Mesothelial cell of epicardium (in vitro differentiated cells): ENCODE results near the gene MRPL46. TPM values are rescaled to one million over a fixed set of nuclear protein-coding genes. Genes with fewer than 3 reads are reported as not detected.
A peak's percentile ranks its signal among the peaks of the same experiment; 100 is the strongest.

Experiments
- DNase-seq, 2 experiments: peaks; one replicate each; pipeline ENCODE4 v3.0.0; 2021; ENCODE audit warnings: low spot score in 2 of 2; ENCODE audit not compliant: unreplicated experiment in 2 of 2
- H3K27ac Mint-ChIP-seq: 2 replicates; pipeline ENCODE4 v1.8.0; 2021; ENCODE audit warnings: mixed read lengths
- H3K27me3 Mint-ChIP-seq: 2 replicates; pipeline ENCODE4 v1.8.0; 2021; ENCODE audit warnings: low read depth, mixed read lengths
- H3K36me3 Mint-ChIP-seq: 2 replicates; pipeline ENCODE4 v1.8.0; 2021; ENCODE audit warnings: mixed read lengths
- H3K4me1 Mint-ChIP-seq: 2 replicates; pipeline ENCODE4 v1.8.0; 2021; ENCODE audit warnings: mixed read lengths
- H3K4me3 Mint-ChIP-seq: 2 replicates; pipeline ENCODE4 v1.8.0; 2021; ENCODE audit warnings: mild to moderate bottlenecking, moderate library complexity, mixed read lengths
- H3K9me3 Mint-ChIP-seq: 2 replicates; pipeline ENCODE4 v1.8.0; 2021; ENCODE audit warnings: mixed read lengths
- total RNA-seq: library from RNA; stranded (reverse); gene quantifications from 3 replicates; pipeline ENCODE4 v1.2.1, GENCODE V29; 2021
- TF ChIP-seq, protein P1 (sequence below): fragments of 200-600 bp; sonication (generic); IDR thresholded peaks from one replicate; pipeline ENCODE4 v1.5.0; 2021; ENCODE audit warnings: antibody characterized with exemption; ENCODE audit not compliant: unreplicated experiment

The MRPL46 gene
- total RNA-seq = 18.6 to 19.2 TPM (median 18.9 TPM) in 3 replicates

DNA sequence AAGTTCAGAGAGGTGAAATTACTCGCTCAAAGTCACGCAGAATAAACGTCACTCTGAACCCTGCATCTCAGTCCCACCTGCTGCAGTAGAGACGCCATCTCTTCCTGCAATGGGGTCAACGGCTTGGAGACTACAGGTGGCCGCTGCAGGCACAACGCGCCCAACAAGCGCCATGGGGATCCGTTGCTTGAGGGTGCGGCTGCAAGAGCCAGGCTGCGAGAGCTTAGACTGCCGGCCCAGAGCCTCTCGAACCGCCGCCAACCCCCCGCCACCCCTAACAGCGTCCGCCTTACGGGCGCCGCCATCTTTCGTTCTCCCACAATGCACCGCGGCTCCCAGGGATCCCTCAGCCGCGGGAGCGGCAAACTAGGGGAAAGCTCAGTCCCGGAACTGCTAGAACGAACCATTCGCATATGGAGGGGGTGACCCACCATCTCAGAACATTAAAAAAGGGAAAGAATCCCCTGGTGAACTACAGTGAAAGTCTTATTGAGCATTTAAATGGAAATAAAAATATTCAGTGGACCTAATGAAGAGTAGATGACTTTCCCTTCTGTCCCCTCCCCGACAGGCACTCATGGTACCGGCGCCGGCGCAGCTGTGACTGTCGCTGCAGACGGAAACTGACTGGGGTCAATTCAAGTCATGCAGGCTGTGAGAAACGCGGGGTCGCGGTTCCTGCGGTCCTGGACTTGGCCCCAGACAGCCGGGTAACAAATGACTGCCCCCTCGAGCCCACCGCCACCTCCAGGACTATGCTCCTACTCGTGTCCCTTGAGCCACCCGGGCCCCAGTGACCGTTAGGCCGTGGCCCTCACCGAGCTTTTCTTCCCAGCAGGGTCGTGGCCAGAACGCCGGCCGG, at the start of gene MRPL46, which contains the start of gene MRPS11:
MRPL46 (minus strand) TSS at position 316 of the 862 bp plus-strand sequence; CDS start at position 305, 11 bp downstream.
MRPS11 (plus strand) TSS at position 636 of the 862 bp plus-strand sequence; CDS start at position 646, 10 bp downstream.
- TF ChIP-seq, protein P1, sequence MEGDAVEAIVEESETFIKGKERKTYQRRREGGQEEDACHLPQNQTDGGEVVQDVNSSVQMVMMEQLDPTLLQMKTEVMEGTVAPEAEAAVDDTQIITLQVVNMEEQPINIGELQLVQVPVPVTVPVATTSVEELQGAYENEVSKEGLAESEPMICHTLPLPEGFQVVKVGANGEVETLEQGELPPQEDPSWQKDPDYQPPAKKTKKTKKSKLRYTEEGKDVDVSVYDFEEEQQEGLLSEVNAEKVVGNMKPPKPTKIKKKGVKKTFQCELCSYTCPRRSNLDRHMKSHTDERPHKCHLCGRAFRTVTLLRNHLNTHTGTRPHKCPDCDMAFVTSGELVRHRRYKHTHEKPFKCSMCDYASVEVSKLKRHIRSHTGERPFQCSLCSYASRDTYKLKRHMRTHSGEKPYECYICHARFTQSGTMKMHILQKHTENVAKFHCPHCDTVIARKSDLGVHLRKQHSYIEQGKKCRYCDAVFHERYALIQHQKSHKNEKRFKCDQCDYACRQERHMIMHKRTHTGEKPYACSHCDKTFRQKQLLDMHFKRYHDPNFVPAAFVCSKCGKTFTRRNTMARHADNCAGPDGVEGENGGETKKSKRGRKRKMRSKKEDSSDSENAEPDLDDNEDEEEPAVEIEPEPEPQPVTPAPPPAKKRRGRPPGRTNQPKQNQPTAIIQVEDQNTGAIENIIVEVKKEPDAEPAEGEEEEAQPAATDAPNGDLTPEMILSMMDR = no peak
- H3K4me3 Mint-ChIP-seq = peak within 1 kb of the TSS; percentile 95
- peaks cover 17% of the 10 kb centered on the region for H3K4me1 Mint-ChIP-seq
- H3K36me3 Mint-ChIP-seq = peaks cover 10% of the 10 kb centered on the region
- no peaks in the 10 kb centered on the region for H3K27me3 Mint-ChIP-seq
- H3K27ac Mint-ChIP-seq = peak within 1 kb of the TSS; percentile 97
- H3K9me3 Mint-ChIP-seq = no peaks in the 10 kb centered on the region
- peak; percentile 82 to 90 for DNase-seq

DNA sequence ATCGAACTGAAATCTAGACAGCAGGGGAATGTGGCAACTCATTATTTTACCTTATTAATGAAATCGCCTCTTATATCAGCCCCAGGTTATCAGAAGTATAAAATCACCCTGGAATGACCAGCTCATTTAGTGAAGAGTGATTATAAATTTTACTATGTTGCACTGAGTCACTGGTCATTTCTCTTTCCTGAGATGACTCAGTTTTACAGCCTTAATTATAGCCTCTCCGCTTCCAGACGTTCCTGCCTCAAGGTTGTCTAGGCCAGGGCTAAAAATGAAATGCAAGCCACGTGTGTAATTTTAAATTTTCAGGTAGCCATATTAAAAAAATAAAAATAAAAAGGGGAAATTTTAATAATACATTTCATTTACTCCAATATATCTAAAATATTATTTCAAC, 46.0 kb upstream of the MRPL46 start:
- H3K36me3 Mint-ChIP-seq = peaks cover 34% of the 10 kb centered on the region
- H3K27me3 Mint-ChIP-seq = no peaks in the 10 kb centered on the region
- DNase-seq = no peak
- TF ChIP-seq, protein P1 = no peak
- H3K27ac Mint-ChIP-seq = no peak overlapping the region
- H3K4me1 Mint-ChIP-seq = no peaks in the 10 kb centered on the region
- no peak overlapping the region for H3K4me3 Mint-ChIP-seq
- H3K9me3 Mint-ChIP-seq = no peaks in the 10 kb centered on the region

DNA sequence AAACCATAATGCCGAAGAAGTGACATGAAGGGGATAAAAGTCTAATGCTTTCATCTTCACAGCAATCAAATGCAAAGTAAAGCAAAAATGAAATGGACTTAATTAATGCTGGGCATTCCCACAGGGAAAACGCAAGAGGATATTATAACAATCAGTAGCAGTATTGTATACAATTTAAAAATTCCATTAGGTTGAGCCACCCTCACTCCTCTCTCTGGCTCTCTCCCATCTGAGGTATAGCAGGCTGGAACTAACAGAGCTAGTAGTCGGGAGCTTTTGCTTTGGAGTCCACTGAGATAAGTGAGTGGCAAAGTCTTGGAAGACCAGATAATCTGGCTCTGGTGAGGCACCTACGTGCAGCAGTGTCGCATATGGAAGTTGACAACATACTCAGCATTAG, 45.4 kb upstream of the MRPL46 start:
- no peaks in the 10 kb centered on the region for H3K9me3 Mint-ChIP-seq
- H3K36me3 Mint-ChIP-seq = peaks cover 35% of the 10 kb centered on the region
- no peak for DNase-seq
- no peaks in the 10 kb centered on the region for H3K4me1 Mint-ChIP-seq
- H3K27ac Mint-ChIP-seq = no peak overlapping the region
- TF ChIP-seq, protein P1 = no peak
- no peaks in the 10 kb centered on the region for H3K27me3 Mint-ChIP-seq
- H3K4me3 Mint-ChIP-seq = no peak overlapping the region

DNA sequence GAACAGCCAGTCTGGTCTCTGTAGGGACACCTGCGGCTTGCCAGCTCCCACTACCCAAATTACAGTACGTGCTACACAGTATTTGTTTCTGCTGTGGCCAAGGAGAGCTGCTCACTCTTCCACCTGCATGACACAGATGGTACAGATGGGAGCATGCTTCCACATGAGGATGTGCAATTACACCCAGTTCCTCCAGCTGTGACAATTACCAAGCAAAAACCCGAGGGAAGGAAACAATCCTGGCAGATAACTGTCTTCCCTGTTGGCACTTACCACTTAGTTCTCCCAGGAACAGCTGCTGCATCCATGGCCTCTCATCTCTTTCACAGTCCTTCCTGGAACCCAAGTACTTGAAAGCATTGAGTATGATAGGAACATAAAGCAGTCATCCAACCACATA, 44.9 kb upstream of the MRPL46 start:
- H3K27me3 Mint-ChIP-seq = no peaks in the 10 kb centered on the region
- no peak overlapping the region for H3K4me3 Mint-ChIP-seq
- H3K36me3 Mint-ChIP-seq = peaks cover 38% of the 10 kb centered on the region

DNA sequence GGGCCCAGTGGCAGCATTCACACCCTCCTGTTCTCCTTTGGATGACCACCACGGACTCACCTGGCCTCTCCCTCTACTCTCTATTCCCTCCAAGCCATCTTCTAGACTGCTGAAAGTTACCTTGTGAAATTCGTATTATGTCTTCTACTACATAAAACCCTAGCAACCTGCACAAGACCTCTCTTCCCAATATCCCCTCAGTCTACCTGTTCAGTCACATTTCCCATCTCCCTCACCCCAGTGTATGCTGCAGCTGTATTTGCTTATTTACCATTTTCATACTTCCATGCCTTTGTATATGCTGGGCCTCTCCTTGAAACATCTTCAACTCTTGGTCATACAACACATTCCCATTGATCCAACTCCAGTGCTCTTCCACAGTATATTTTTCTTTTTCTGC, 44.0 kb upstream of the MRPL46 start:
- no peaks in the 10 kb centered on the region for H3K27me3 Mint-ChIP-seq
- H3K36me3 Mint-ChIP-seq = peaks cover 34% of the 10 kb centered on the region
- DNase-seq = no peak
- H3K4me1 Mint-ChIP-seq = no peaks in the 10 kb centered on the region
- no peak overlapping the region for H3K4me3 Mint-ChIP-seq
- no peak overlapping the region for H3K27ac Mint-ChIP-seq
- no peaks in the 10 kb centered on the region for H3K9me3 Mint-ChIP-seq
- TF ChIP-seq, protein P1 = no peak

More for the DNA sequence above, 44.9 kb upstream of the MRPL46 start:
- Mint-ChIP-seq H3K9me3 (no peaks in the 10 kb centered on the region), H3K27ac (no peak overlapping the region), H3K4me1 (no peaks in the 10 kb centered on the region)
- TF ChIP-seq, protein P1 = no peak
- no peak for DNase-seq
